ENCODE measurements around the gene SPDYC.

The SPDYC gene

DNA sequence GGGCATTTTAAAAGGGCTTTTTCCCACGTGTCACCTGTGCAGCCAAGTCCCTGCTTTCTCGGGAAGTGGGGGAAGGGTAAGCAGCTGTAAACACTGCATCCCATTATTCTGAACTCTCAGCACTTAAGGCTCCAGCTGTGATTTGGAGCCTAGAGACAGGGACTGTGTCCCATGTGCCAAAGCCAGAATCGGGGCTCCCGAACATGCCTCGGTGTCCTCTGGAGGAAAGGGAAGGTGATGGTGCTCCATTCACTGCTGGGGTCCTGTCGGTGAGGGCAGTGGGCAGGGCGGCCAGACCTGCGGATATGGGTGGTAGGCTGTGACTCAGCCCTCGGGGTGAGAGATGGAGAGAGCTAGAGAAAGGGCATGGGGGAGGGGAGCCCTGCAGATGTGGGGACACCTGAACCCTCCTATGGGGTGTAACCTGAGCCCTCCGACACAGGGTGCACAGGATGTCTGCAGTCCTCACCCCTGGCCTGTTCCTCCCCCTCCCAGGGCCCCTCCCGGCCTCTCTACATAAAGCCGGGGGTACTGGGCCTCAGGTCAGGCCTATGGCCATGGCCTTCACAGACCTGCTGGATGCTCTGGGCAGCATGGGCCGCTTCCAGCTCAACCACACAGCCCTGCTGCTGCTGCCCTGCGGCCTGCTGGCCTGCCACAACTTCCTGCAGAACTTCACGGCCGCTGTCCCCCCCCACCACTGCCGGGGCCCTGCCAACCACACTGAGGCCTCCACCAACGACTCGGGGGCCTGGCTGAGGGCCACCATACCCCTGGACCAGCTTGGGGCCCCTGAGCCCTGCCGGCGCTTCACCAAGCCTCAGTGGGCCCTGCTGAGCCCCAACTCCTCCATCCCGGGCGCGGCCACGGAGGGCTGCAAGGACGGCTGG is 43.5 kb downstream of the SPDYC start:
- TF ChIP-seq, protein P1, sequence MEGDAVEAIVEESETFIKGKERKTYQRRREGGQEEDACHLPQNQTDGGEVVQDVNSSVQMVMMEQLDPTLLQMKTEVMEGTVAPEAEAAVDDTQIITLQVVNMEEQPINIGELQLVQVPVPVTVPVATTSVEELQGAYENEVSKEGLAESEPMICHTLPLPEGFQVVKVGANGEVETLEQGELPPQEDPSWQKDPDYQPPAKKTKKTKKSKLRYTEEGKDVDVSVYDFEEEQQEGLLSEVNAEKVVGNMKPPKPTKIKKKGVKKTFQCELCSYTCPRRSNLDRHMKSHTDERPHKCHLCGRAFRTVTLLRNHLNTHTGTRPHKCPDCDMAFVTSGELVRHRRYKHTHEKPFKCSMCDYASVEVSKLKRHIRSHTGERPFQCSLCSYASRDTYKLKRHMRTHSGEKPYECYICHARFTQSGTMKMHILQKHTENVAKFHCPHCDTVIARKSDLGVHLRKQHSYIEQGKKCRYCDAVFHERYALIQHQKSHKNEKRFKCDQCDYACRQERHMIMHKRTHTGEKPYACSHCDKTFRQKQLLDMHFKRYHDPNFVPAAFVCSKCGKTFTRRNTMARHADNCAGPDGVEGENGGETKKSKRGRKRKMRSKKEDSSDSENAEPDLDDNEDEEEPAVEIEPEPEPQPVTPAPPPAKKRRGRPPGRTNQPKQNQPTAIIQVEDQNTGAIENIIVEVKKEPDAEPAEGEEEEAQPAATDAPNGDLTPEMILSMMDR (IDR thresholded peaks at IDR 0.05; ENCODE audit: low read depth, low read length): no peak
- no peak for DNase-seq (ENCODE audit: low read depth in 2 of 2)
- H3K4me3 ChIP-seq (replicated peaks in 1 of 2; ENCODE audit: low read depth in 2 of 2, low read length in 2 of 2): no peak overlapping the region

DNA sequence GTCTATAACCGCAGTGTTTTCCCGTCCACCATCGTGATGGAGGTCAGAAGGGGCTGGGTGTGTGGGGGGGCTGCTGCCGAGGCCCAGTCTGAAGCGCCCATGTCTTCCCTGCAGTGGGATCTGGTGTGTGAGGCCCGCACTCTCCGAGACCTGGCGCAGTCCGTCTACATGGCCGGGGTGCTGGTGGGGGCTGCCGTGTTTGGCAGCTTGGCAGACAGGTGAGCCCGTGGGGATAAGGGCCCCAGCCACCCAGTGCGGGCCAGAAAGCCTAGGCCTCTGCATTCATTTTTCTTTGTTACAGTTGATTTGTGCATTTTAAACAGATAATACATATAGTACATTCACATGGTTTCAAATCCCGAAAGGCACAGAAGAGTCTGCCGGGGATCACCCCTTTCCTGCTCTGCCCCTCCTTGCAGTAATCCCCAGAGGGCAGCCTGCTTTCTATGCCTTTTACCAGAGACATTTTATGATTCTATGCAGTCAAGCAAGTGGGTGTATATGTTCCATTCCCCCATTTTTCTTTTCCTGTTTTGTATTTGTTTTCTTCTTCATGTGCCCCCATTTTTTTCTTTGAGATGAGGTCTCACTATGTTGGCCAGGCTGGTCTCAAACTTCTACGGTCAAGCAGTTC is 44.3 kb downstream of the SPDYC start:
- no peak for DNase-seq (ENCODE audit: low read depth in 2 of 2)
- H3K4me3 ChIP-seq (replicated peaks in 1 of 2; ENCODE audit: low read depth in 2 of 2, low read length in 2 of 2): no peak overlapping the region
- TF ChIP-seq, protein P1 (IDR thresholded peaks at IDR 0.05; ENCODE audit: low read depth, low read length): no peak

DNA sequence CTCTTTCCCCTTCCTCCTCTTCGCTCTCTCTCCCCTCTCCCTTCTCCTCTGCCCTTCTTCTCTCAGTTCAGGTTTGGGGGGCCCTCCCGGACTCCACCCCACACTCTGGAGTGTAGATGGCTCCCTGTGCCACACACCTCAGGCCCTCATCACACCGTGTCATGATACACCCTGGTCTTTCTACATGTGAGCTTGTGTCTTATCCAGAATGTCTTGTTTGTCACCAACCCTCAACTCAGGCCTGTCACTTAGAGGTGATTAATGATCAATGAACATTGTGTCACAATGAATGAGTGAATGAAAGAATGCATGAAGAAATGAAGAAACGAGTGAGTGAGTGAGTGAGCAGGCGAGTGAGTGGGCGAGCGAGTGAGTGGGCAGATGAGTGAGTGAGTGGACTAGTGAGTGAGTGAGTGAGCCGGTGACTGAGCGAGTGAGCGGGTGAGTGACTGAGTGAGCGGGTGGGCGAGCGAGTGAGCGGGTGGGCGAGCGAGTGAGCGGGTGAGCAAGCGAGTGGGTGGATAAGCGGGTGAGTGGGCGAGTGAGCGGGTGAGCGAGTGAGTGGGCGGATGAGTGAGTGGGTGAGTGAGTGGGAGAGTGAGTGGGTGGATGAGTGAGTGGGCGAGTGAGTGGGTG is 45.5 kb downstream of the SPDYC start:
- no peak for DNase-seq (ENCODE audit: low read depth in 2 of 2)
- TF ChIP-seq, protein P1 (IDR thresholded peaks at IDR 0.05; ENCODE audit: low read depth, low read length): no peak
- no peak overlapping the region for H3K4me3 ChIP-seq (replicated peaks in 1 of 2; ENCODE audit: low read depth in 2 of 2, low read length in 2 of 2)

DNA sequence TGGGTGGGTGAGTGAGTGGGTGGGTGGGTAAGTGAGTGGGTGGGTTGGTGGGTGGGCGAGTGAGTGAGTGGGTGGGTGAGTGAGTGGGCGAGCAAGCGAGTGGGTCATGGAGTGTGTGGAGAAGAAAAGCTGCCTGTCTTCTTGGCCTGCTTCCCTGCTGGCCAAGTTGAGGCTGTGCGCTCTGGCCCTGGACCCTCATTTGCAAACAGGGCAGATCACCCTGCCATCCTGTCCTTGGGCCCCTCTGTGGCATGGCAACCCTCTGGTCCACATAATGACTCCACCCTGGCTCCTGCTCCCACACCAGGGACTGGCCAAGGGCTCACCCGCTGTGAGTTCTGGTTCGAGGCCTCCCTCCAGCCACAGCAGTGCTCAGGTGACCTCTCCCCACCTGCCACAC is 46.8 kb downstream of the SPDYC start:
- no peak for DNase-seq (ENCODE audit: low read depth in 2 of 2)
- TF ChIP-seq, protein P1 (IDR thresholded peaks at IDR 0.05; ENCODE audit: low read depth, low read length): no peak
- H3K4me3 ChIP-seq (replicated peaks in 1 of 2; ENCODE audit: low read depth in 2 of 2, low read length in 2 of 2): no peak overlapping the region

DNA sequence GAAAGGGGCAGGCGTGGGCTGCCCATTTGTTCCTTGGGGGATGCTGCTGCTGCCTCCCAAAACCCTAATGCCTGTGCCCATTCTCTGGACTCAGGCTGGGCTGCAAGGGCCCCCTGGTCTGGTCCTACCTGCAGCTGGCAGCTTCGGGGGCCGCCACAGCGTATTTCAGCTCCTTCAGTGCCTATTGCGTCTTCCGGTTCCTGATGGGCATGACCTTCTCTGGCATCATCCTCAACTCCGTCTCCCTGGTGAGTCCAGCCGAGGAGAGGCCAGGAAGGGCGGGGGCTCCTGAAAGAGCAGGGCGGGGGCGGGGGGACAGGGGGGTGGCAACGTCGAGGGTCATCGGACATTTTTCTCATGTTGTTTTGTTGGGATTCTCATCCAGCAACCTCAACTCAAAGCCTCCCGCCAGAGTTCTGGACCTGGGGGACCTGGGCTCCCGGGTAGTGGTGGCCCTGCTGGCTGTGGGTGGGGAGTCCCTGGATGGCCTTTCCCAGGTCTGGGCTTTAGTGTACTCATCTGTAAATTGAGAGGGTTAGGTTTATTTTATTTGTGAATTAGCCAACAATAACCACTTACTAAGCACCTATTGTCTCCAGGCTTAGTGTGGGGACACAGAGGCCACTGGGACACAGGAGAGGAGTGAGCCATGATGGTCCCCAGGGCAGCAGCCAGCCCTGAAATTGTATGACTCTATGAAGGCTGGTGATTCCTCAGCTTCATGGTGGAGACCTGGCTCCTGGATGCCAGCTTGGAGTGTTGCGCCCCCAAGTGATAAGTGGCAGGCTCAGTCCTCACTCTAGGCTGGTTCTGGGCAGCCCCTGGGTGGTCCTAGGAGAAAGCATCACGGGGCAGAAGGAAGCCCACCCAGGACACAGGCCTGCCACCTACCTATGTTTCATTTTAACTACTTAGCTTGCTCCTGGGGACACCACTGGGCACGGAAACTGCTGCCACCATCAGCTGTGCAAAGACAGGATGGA is 47.7 kb downstream of the SPDYC start:
- no peak for DNase-seq (ENCODE audit: low read depth in 2 of 2)
- no peak overlapping the region for H3K4me3 ChIP-seq (replicated peaks in 1 of 2; ENCODE audit: low read depth in 2 of 2, low read length in 2 of 2)
- TF ChIP-seq, protein P1 (IDR thresholded peaks at IDR 0.05; ENCODE audit: low read depth, low read length): no peak

DNA sequence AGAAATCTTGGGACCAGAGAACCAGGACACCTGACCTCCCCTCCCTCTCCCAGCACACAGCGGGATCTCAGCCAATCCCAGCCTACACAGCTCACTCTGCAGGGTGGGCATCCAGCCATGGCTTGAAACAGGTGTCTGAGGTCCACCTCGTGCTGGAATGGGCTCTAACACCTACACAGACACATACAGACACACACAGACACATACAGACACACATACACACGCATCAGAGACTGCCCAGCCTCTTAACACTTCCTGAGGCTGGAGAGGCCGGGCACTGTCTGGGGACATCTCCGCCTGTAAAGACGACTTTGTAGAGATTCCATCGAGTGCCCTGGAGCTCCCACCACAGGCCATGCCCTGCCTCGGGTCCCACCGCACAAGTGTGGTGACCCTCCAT is 48.4 kb downstream of the SPDYC start:
- DNase-seq (ENCODE audit: low read depth in 2 of 2): no peak
- no peak overlapping the region for H3K4me3 ChIP-seq (replicated peaks in 1 of 2; ENCODE audit: low read depth in 2 of 2, low read length in 2 of 2)
- TF ChIP-seq, protein P1 (IDR thresholded peaks at IDR 0.05; ENCODE audit: low read depth, low read length): no peak

Data from cardiac fibroblast (primary cell).